Measurements from ENCODE around the gene PLIN4. TPM values are rescaled to one million over a fixed set of nuclear protein-coding genes. Genes with fewer than 3 reads are reported as not detected.

Gene PLIN4
- total and polyA plus RNA-seq, 3 experiments from 2014 or later, result 0.04 to 0.15 TPM; not detected in 1

DNA sequence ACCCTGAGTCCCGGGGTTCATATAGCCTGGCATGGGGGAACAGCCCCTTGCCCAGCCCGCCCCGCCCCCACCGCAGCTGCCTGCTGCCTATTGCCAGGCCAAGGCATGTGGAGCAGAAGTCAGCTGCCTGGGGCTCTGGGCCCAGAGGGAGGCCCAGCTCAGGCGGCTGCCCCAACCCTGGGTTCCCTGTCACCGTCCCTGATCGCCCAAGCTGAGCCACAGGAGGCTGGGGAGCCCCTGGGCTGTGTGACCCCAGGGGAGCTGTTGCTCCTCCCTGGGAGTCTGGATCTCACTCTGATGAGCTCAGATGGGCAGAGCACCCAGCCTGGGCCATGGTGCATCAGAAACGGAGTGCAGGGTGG is 1.4 kb downstream of the PLIN4 start:
- POLR2A ChIA-PET, result no interaction called here
- Histone ChIP-seq H3K27ac (ENCODE audit: low read depth, low read length) (no peak overlapping the region), H3K4me1 (ENCODE audit: insufficient read depth, low read length) (no peaks in the 10 kb centered on the region), H3K9me3 (ENCODE audit: low read length) (no peaks in the 10 kb centered on the region), H3K36me3 (ENCODE audit: insufficient read depth, low read length) (no peaks in the 10 kb centered on the region), H3K27me3 (ENCODE audit: insufficient read depth, low read length, poor library complexity, severe bottlenecking) (no peaks in the 10 kb centered on the region), H3K4me3 (ENCODE audit: low read length) (no peak overlapping the region)
- Mint-ChIP-seq H3K9me3 (no peaks in the 10 kb centered on the region), H3K27me3 (peaks cover 6 to 8% of the 10 kb centered on the region in 2 donors), H3K4me1 (no peaks in the 10 kb centered on the region), H3K36me3 (no peaks in the 10 kb centered on the region), H3K4me3 (no peak overlapping the region), H3K27ac (no peak overlapping the region)
- DNase-seq, result no peak
- CTCF ChIA-PET, result no interaction called here

GRCh38 chr19:4516199-4516938 is 1.9 kb downstream of the PLIN4 start:
- H3K27me3 Mint-ChIP-seq, result peaks cover 3 to 8% of the 10 kb centered on the region in 2 donors
- no peak overlapping the region for H3K4me3 Mint-ChIP-seq
- H3K9me3 Mint-ChIP-seq, result no peaks in the 10 kb centered on the region
- H3K36me3 Mint-ChIP-seq, result no peaks in the 10 kb centered on the region
- DNase-seq, result no peak
- H3K27ac Mint-ChIP-seq, result peak overlapping the region in 1 of 8 donors; percentile 10
- no peak overlapping the region for H3K4me3 ChIP-seq (ENCODE audit: low read length)
- ChIA-PET CTCF (interaction anchor here (1.2 kb wide), 1 partner anchor 9 kb away, joined by 6 read pairs; no protein-coding TSS in a partner anchor), POLR2A (no interaction called here)
- no peaks in the 10 kb centered on the region for H3K27me3 ChIP-seq (ENCODE audit: insufficient read depth, low read length, poor library complexity, severe bottlenecking)
- no peaks in the 10 kb centered on the region for H3K4me1 Mint-ChIP-seq
- no peaks in the 10 kb centered on the region for H3K36me3 ChIP-seq (ENCODE audit: insufficient read depth, low read length)
- no peaks in the 10 kb centered on the region for H3K4me1 ChIP-seq (ENCODE audit: insufficient read depth, low read length)
- no peak overlapping the region for H3K27ac ChIP-seq (ENCODE audit: low read depth, low read length)
- H3K9me3 ChIP-seq (ENCODE audit: low read length), result no peaks in the 10 kb centered on the region

GRCh38 chr19:4515732-4516131 is 2.6 kb downstream of the PLIN4 start:
- CTCF ChIA-PET, result interaction anchor here (1.2 kb wide), 1 partner anchor 9 kb away, joined by 6 read pairs; no protein-coding TSS in a partner anchor
- Mint-ChIP-seq H3K9me3 (no peaks in the 10 kb centered on the region), H3K4me3 (no peak overlapping the region), H3K36me3 (no peaks in the 10 kb centered on the region), H3K27ac (no peak overlapping the region), H3K27me3 (peaks cover 0 to 8% of the 10 kb centered on the region in 2 donors), H3K4me1 (no peaks in the 10 kb centered on the region)
- Histone ChIP-seq H3K36me3 (ENCODE audit: insufficient read depth, low read length) (no peaks in the 10 kb centered on the region), H3K9me3 (ENCODE audit: low read length) (no peaks in the 10 kb centered on the region), H3K4me1 (ENCODE audit: insufficient read depth, low read length) (no peaks in the 10 kb centered on the region), H3K27ac (ENCODE audit: low read depth, low read length) (no peak overlapping the region), H3K4me3 (ENCODE audit: low read length) (no peak overlapping the region), H3K27me3 (ENCODE audit: insufficient read depth, low read length, poor library complexity, severe bottlenecking) (no peaks in the 10 kb centered on the region)
- POLR2A ChIA-PET, result no interaction called here
- DNase-seq, result no peak

DNA sequence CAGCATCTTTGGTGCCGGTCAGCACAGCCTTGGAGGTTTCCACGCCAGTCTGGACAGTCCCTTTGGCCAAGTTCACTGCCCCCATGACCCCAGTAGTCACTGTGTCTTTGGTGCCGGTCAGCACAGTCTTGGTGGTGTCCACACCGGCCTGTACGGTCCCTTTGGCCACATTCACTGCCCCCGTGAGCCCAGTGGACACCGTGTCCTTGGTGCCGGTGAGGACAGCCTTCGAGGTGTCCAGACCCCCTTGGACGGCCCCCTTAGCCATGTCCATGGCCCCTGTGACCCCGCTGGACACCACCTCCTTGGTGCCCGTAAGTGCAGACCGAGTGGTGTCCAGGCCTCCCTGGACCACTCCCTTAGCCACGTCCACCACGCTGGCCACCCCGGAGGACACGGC is 5.0 kb downstream of the PLIN4 start:
- no peaks in the 10 kb centered on the region for H3K9me3 Mint-ChIP-seq
- no peaks in the 10 kb centered on the region for H3K36me3 ChIP-seq (ENCODE audit: insufficient read depth, low read length)
- H3K27ac ChIP-seq (ENCODE audit: low read depth, low read length), result no peak overlapping the region
- no peaks in the 10 kb centered on the region for H3K27me3 Mint-ChIP-seq
- no peak overlapping the region for H3K4me3 Mint-ChIP-seq
- H3K27ac Mint-ChIP-seq, result no peak overlapping the region
- H3K27me3 ChIP-seq (ENCODE audit: insufficient read depth, low read length, poor library complexity, severe bottlenecking), result no peaks in the 10 kb centered on the region
- no peak for DNase-seq
- H3K4me1 ChIP-seq (ENCODE audit: insufficient read depth, low read length), result no peaks in the 10 kb centered on the region
- ChIA-PET POLR2A (no interaction called here), CTCF (interaction anchor here (1.7 kb wide), 1 partner anchor 10 kb away, joined by 3 read pairs; no protein-coding TSS in a partner anchor)
- no peaks in the 10 kb centered on the region for H3K36me3 Mint-ChIP-seq
- no peaks in the 10 kb centered on the region for H3K4me1 Mint-ChIP-seq
- H3K4me3 ChIP-seq (ENCODE audit: low read length), result no peak overlapping the region
- H3K9me3 ChIP-seq (ENCODE audit: low read length), result no peaks in the 10 kb centered on the region

- no peaks in the 10 kb centered on the region for H3K27me3 ChIP-seq (ENCODE audit: insufficient read depth, low read length, poor library complexity, severe bottlenecking)
- no peak for DNase-seq
- ChIA-PET CTCF (no interaction called here), POLR2A (no interaction called here)
- Mint-ChIP-seq H3K27me3 (no peaks in the 10 kb centered on the region), H3K9me3 (no peaks in the 10 kb centered on the region), H3K4me1 (no peaks in the 10 kb centered on the region), H3K4me3 (no peak overlapping the region), H3K36me3 (no peaks in the 10 kb centered on the region), H3K27ac (no peak overlapping the region)
- no peak overlapping the region for H3K4me3 ChIP-seq (ENCODE audit: low read length)
- no peak overlapping the region for H3K27ac ChIP-seq (ENCODE audit: low read depth, low read length)
- H3K4me1 ChIP-seq (ENCODE audit: insufficient read depth, low read length), result no peaks in the 10 kb centered on the region
- H3K36me3 ChIP-seq (ENCODE audit: insufficient read depth, low read length), result no peaks in the 10 kb centered on the region
- H3K9me3 ChIP-seq (ENCODE audit: low read length), result no peaks in the 10 kb centered on the region
These were observed 6.2 kb downstream of the PLIN4 start for GRCh38 chr19:4512070-4512469.

DNA sequence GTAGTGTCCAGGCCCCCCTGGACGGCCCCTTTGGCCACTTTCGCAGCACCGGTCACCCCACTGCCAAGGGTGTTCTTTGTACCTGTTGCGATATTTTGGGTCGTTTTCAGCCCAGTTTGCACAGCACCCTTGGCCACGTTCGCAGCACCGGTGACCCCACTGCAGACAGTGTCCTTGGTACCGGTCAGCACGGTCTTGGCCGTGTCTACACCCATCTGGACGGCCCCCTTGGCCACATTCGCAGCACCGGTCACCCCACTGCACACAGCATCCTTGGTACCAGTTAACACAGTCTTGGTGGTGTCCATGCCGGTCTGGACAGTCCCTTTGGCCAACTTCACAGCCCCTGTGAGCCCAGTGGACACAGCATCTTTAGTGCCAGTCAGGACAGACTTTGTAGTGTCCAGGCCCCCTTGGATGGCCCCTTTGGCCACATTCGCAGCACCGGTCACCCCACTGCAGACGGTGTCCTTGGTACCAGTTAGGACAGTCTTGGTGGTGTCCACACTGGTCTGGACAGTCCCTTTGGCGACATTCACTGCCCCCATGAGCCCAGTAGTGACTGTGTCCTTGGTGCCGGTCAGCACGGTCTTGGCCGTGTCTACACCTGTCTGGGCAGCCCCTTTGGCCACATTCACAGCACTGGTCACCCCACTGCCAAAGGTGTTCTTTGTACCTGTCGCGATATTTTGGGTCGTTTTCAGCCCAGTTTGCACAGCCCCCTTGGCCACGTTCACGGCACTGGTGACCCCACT is 6.8 kb downstream of the PLIN4 start:
- no peaks in the 10 kb centered on the region for H3K9me3 ChIP-seq (ENCODE audit: low read length)
- no peaks in the 10 kb centered on the region for H3K27me3 Mint-ChIP-seq
- no peak overlapping the region for H3K4me3 Mint-ChIP-seq
- POLR2A ChIA-PET, result no interaction called here
- no peaks in the 10 kb centered on the region for H3K4me1 ChIP-seq (ENCODE audit: insufficient read depth, low read length)
- H3K9me3 Mint-ChIP-seq, result no peaks in the 10 kb centered on the region
- CTCF ChIA-PET, result no interaction called here
- no peak overlapping the region for H3K27ac Mint-ChIP-seq
- H3K27me3 ChIP-seq (ENCODE audit: insufficient read depth, low read length, poor library complexity, severe bottlenecking), result no peaks in the 10 kb centered on the region
- no peak overlapping the region for H3K27ac ChIP-seq (ENCODE audit: low read depth, low read length)
- DNase-seq, result no peak
- H3K4me1 Mint-ChIP-seq, result no peaks in the 10 kb centered on the region
- no peak overlapping the region for H3K4me3 ChIP-seq (ENCODE audit: low read length)
- no peaks in the 10 kb centered on the region for H3K36me3 ChIP-seq (ENCODE audit: insufficient read depth, low read length)
- H3K36me3 Mint-ChIP-seq, result peaks cover 0 to 3% (median 0%) of the 10 kb centered on the region in 3 donors

DNA sequence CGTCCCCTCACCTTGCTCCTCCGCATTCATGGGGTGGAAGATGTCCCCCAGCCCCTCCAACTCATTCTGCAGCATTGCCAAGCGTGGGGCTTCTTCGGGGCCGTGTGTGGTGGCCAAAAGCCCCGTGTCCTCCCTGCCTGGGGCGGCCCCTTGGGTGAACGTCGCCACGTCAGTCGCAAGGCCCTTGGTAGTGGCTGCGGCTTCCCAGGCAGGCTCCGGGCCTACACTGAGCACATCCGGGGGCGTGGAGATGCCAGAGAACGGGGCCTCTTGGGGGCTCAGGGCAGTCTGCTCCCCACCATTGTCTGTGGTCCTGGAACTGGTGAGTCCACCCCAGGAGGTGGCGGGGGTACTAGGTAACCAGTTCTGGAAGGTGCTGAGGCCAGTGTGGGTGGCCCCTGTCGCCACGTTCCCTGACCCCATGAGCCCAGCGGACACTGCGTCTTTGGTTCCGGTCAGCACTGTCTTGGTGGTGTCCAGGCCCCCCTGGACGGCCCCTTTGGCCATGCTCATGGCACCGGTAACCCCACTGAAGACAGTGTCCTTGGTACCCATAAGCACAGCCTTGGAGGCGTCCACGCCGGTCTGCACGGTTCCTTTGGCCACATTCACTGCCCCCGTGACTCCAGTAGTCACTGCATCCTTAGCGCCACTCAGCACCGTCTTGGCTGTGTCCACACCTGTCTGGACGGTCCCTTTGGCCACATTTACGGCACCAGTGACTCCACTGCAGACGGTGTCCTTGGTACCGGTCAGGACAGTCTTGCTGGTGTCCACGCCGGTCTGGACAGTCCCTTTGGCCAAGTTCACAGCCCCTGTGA is 7.6 kb downstream of the PLIN4 start:
- Mint-ChIP-seq H3K9me3 (no peaks in the 10 kb centered on the region), H3K27me3 (no peaks in the 10 kb centered on the region), H3K4me1 (no peaks in the 10 kb centered on the region), H3K36me3 (peaks cover 3 to 9% (median 4%) of the 10 kb centered on the region in 3 donors), H3K4me3 (no peak overlapping the region), H3K27ac (no peak overlapping the region)
- ChIA-PET CTCF (no interaction called here), POLR2A (no interaction called here)
- Histone ChIP-seq H3K9me3 (ENCODE audit: low read length) (no peaks in the 10 kb centered on the region), H3K4me3 (ENCODE audit: low read length) (no peak overlapping the region), H3K27ac (ENCODE audit: low read depth, low read length) (no peak overlapping the region), H3K36me3 (ENCODE audit: insufficient read depth, low read length) (no peaks in the 10 kb centered on the region), H3K27me3 (ENCODE audit: insufficient read depth, low read length, poor library complexity, severe bottlenecking) (no peaks in the 10 kb centered on the region), H3K4me1 (ENCODE audit: insufficient read depth, low read length) (no peaks in the 10 kb centered on the region)
- DNase-seq, result no peak

DNA sequence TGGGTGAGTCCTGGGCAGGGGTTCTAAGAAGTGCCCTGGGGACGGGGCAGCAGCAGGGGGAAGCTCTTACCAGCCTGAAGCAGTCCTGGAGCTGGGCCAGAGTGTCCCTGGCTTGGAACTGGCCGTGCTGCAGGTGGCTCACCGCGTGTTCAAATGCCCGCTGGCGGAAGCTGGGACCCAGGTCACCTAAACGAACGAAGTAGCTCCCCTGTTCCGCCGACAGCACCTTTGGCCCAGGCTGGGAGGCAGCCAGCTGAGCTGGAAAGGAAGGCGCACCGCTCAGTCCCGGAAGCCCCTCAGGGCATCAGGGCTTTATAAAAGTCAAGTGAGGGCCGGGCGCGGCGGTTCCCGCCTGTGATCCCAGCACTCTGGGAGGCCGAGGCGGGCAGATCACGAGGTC is 9.6 kb downstream of the PLIN4 start:
- ChIA-PET CTCF (no interaction called here), POLR2A (no interaction called here)
- Histone ChIP-seq H3K4me1 (ENCODE audit: insufficient read depth, low read length) (no peaks in the 10 kb centered on the region), H3K27me3 (ENCODE audit: insufficient read depth, low read length, poor library complexity, severe bottlenecking) (no peaks in the 10 kb centered on the region), H3K9me3 (ENCODE audit: low read length) (no peaks in the 10 kb centered on the region), H3K27ac (ENCODE audit: low read depth, low read length) (no peak overlapping the region), H3K4me3 (ENCODE audit: low read length) (no peak overlapping the region), H3K36me3 (ENCODE audit: insufficient read depth, low read length) (no peaks in the 10 kb centered on the region)
- Mint-ChIP-seq H3K36me3 (peaks cover 3 to 20% (median 4%) of the 10 kb centered on the region in 3 donors), H3K27me3 (no peaks in the 10 kb centered on the region), H3K27ac (no peak overlapping the region), H3K9me3 (no peaks in the 10 kb centered on the region), H3K4me1 (no peaks in the 10 kb centered on the region), H3K4me3 (no peak overlapping the region)
- no peak for DNase-seq

All from CD8-positive, alpha-beta memory T cell (primary cell).